ENCODE measurements around the gene CRYGN. TPM values are rescaled to one million over a fixed set of nuclear protein-coding genes. Genes with fewer than 3 reads are reported as not detected.

CRYGN gene
- total and polyA plus RNA-seq, 9 of the 15 experiments (the other 6 are each of a cell fraction or from before 2014, with no cell fraction given) = not detected

- WGBS (ENCODE audit: insufficient coverage, low coverage, missing lambda C conversion rate) = 50% methylated on average over 7 of the region's 7 CpGs
- Histone ChIP-seq H3K27me3 (ENCODE audit: control insufficient read depth in 2 of 2, insufficient read depth in 2 of 2, low read length in 2 of 2) (peaks cover 8 to 41% of the 10 kb centered on the region in 2 experiments; a peak in 3 of 5 replicates), H3K36me3 (ENCODE audit: control insufficient read depth, insufficient read depth, low read length) (peaks cover 18% of the 10 kb centered on the region; the same call in 1 of the 3 replicates), H3K4me1 (replicated peaks in 1 of 2; ENCODE audit: control insufficient read depth in 2 of 2, insufficient read depth in 2 of 2, low read length in 2 of 2) (peaks cover 0 to 59% of the 10 kb centered on the region in 2 experiments; a peak in 3 of 5 replicates), H3K4me3 (no peak overlapping the region), H3K9ac (ENCODE audit: insufficient read depth in 1 of 2, low read depth in 2 of 2, low read length in 2 of 2) (no peak overlapping the region), H2AFZ (ENCODE audit: low read depth, low read length) (no peak overlapping the region), H3K4me2 (ENCODE audit: insufficient read depth, low read length) (no peak overlapping the region), H3K27ac (ENCODE audit: extremely low read depth, low read depth, low read length) (no peak overlapping the region), H3K9me1 (ENCODE audit: control insufficient read depth, insufficient read depth, low read length) (no peaks in the 10 kb centered on the region), H3K79me2 (ENCODE audit: control insufficient read depth, insufficient read depth, low read length) (no peaks in the 10 kb centered on the region), H4K20me1 (replicated peaks; ENCODE audit: control insufficient read depth, insufficient read depth, low read length) (0 out of 2 replicates have a peak, but pooled peaks cover 5% of the 10 kb centered on the region), H3K9me3 (replicated peaks; ENCODE audit: control insufficient read depth, insufficient read depth, low read depth, low read length) (no peaks in the 10 kb centered on the region)
- DNase-seq (ENCODE audit: extremely low read depth in 1 of 4, low spot score in 3 of 4) = no peak
- ChIA-PET POLR2A (interaction anchor here (1.3 kb wide), 1 partner anchor 13 kb away, joined by 3 read pairs; no protein-coding TSS in a partner anchor), CTCF (ENCODE audit: low intra/inter-chr PET ratio) (interaction anchor here (0.6 kb wide), 1 partner anchor 13 kb away, joined by 3 read pairs; no protein-coding TSS in a partner anchor)
- TF ChIP-seq SPI1 (IDR thresholded peaks at IDR 0.05; ENCODE audit: borderline replicate concordance, low read depth, low read length) = peak; percentile 37; the same call in 1 of the 2 replicates
- no peak for TF ChIP-seq ZNF121 (CRISPR knock-in tag; conservative IDR thresholded peaks at IDR 0.05)
- TF ChIP-seq TEAD4 (IDR thresholded peaks at IDR 0.05; ENCODE audit: low read length) = no peak
- no peak for TF ChIP-seq TEAD4 (CRISPR knock-in tag; IDR thresholded peaks at IDR 0.05; ENCODE audit: borderline replicate concordance)
- no TSS peak for BruUV-seq (replicated peaks)
- no peak for FAIRE-seq
- intact Hi-C loops (cut with micrococcal nuclease) (no loop called here), in situ Hi-C loops (cut with MboI) (no loop called here)
- ATAC-seq = no peak
These were observed 58.9 kb downstream of the CRYGN start for GRCh38 chr7:151381098-151381347.
